SK-N-SH (cell line): ENCODE data around the gene OR52E6. TPM values are rescaled to one million over a fixed set of nuclear protein-coding genes. Genes with fewer than 3 reads are reported as not detected.

Experiments used
- polyA plus RNA-seq, 3 experiments: library from polyadenylated mRNA; depleted of rRNA; stranded (reverse); fragments of >200 nt; gene quantifications; 2 replicates each; pipeline ENCODE4 v1.2.3, GENCODE V29; 2012

The OR52E6 gene
- polyA plus RNA-seq, 1 of the 3 experiments (the other 2 are of a cell fraction) = not detected

Other genes with a start within 250 kb of the OR52E6 start
- gene TRIM6, start 245.3 kb downstream of the OR52E6 start, polyA plus RNA-seq (2012; rRNA removed) = 0.46 and 0.94 TPM in 2 replicates
- gene TRIM34, start 216.9 kb downstream of the OR52E6 start, polyA plus RNA-seq (2012; rRNA removed) = 3.2 and 4.6 TPM in 2 replicates
- 22.9 and 29.4 TPM in 2 replicates for gene TRIM5, start 156.8 kb downstream of the OR52E6 start, polyA plus RNA-seq (2012; rRNA removed)
- gene TRIM22, start 152.1 kb downstream of the OR52E6 start, polyA plus RNA-seq (2012; rRNA removed) = 47.1 and 80.4 TPM in 2 replicates
- gene OR56B1, start 105.4 kb downstream of the OR52E6 start, polyA plus RNA-seq (2012; rRNA removed) = not detected in 2 replicates
- gene OR52N4, start 87.7 kb downstream of the OR52E6 start, polyA plus RNA-seq (2012; rRNA removed) = 0.10 TPM in 1 of 2 replicates, not detected in the other
- not detected in 2 replicates for gene OR52N5, start 58.5 kb downstream of the OR52E6 start, polyA plus RNA-seq (2012; rRNA removed)
- gene OR52N1, start 50.6 kb downstream of the OR52E6 start, polyA plus RNA-seq (2012; rRNA removed) = not detected in 2 replicates
- gene OR52N2, start 33.0 kb downstream of the OR52E6 start, polyA plus RNA-seq (2012; rRNA removed) = not detected in 2 replicates
- gene OR52E8, start 15.8 kb upstream of the OR52E6 start, polyA plus RNA-seq (2012; rRNA removed) = not detected in 2 replicates
- not detected in 2 replicates for gene OR52E4, start 38.7 kb upstream of the OR52E6 start, polyA plus RNA-seq (2012; rRNA removed)
- not detected in 2 replicates for gene OR52E5, start 51.3 kb upstream of the OR52E6 start, polyA plus RNA-seq (2012; rRNA removed)
- gene OR56A3, start 100.4 kb upstream of the OR52E6 start, polyA plus RNA-seq (2012; rRNA removed) = not detected in 2 replicates
- gene OR56A5, start 126.6 kb upstream of the OR52E6 start, polyA plus RNA-seq (2012; rRNA removed) = not detected in 2 replicates
- gene OR52L1, start 145.1 kb upstream of the OR52E6 start, polyA plus RNA-seq (2012; rRNA removed) = not detected in 2 replicates
- gene OR56A4, start 165.0 kb upstream of the OR52E6 start, polyA plus RNA-seq (2012; rRNA removed) = not detected in 2 replicates
- gene OR56A1, start 188.9 kb upstream of the OR52E6 start, polyA plus RNA-seq (2012; rRNA removed) = not detected in 2 replicates